MM.1S (cell line): ENCODE measurements around the gene RNF217.

Source experiments
- DNase-seq: peaks from one replicate; pipeline ENCODE4 v3.0.0-alpha.2; 2015
- H2AFZ ChIP-seq: fragments of 300-600 bp; sonication (generic); 2 replicates; pipeline ENCODE4 v1.6.0; 2016; ENCODE audit warnings: antibody characterized with exemption, low read length
- H3F3A ChIP-seq: fragments of 300-600 bp; sonication (generic); 2 replicates; pipeline ENCODE4 v1.6.1; 2016; ENCODE audit warnings: mild to moderate bottlenecking, antibody characterized with exemption, low read length, moderate library complexity, mixed read lengths; ENCODE audit not compliant: insufficient read depth
- H3K27ac ChIP-seq: fragments of 300-600 bp; sonication (generic); 2 replicates; pipeline ENCODE4 v1.5.1; 2016; ENCODE audit warnings: mild to moderate bottlenecking, low read length
- H3K27me3 ChIP-seq: fragments of 300-600 bp; sonication (generic); replicated peaks from 2 replicates; pipeline ENCODE4 v1.6.0; 2016; ENCODE audit warnings: low read length; ENCODE audit not compliant: insufficient read depth
- H3K36me3 ChIP-seq: fragments of 300-600 bp; sonication (generic); replicated peaks from 2 replicates; pipeline ENCODE4 v1.6.1; 2016; ENCODE audit warnings: mild to moderate bottlenecking, low read length, mixed read lengths; ENCODE audit not compliant: insufficient read depth
- H3K4me1 ChIP-seq: fragments of 300-600 bp; sonication (generic); 2 replicates; pipeline ENCODE4 v1.6.1; 2016; ENCODE audit warnings: low read length, mixed read lengths
- H3K4me2 ChIP-seq: fragments of 300-600 bp; sonication (generic); 2 replicates; pipeline ENCODE4 v1.6.0; 2016; ENCODE audit warnings: low read depth, low read length
- H3K4me3 ChIP-seq: fragments of 300-600 bp; sonication (generic); 2 replicates; pipeline ENCODE4 v1.5.1; 2016; ENCODE audit warnings: low read length, mixed read lengths
- H3K79me2 ChIP-seq: fragments of 300-600 bp; sonication (generic); 2 replicates; pipeline ENCODE4 v1.6.1; 2016; ENCODE audit warnings: mixed run types, low read length, mixed read lengths
- H3K9ac ChIP-seq: fragments of 300-600 bp; sonication (generic); 2 replicates; pipeline ENCODE4 v1.6.1; 2016; ENCODE audit warnings: low read length, mixed read lengths
- H3K9me2 ChIP-seq: fragments of 300-600 bp; sonication (generic); replicated peaks from 2 replicates; pipeline ENCODE4 v1.6.1; 2016; ENCODE audit warnings: mild to moderate bottlenecking, low read length, mixed read lengths; ENCODE audit not compliant: insufficient read depth
- H3K9me3 ChIP-seq: fragments of 300-600 bp; sonication (generic); replicated peaks from 2 replicates; pipeline ENCODE4 v1.6.1; 2016; ENCODE audit warnings: mild to moderate bottlenecking, low read length, mixed read lengths; ENCODE audit not compliant: insufficient read depth
- H4K20me1 ChIP-seq: fragments of 300-600 bp; sonication (generic); 2 replicates; pipeline ENCODE4 v1.6.1; 2016; ENCODE audit warnings: mild to moderate bottlenecking, low read length, moderate library complexity, mixed read lengths; ENCODE audit not compliant: insufficient read depth
- EZH2 ChIP-seq: fragments of 300-600 bp; sonication (generic); optimal IDR thresholded peaks from 2 replicates; pipeline ENCODE3; 2017; ENCODE audit warnings: low read depth, mild to moderate bottlenecking, antibody characterized with exemption, low read length, mixed read lengths
- EZH2phosphoT487 ChIP-seq: fragments of 300-600 bp; sonication (generic); IDR thresholded peaks from 2 replicates; pipeline ENCODE4 v1.6.1; 2018; ENCODE audit warnings: antibody characterized with exemption, low read length
- TF ChIP-seq, protein P1 (sequence below): fragments of 300-600 bp; sonication (generic); IDR thresholded peaks from 2 replicates; pipeline ENCODE4 v1.5.1; 2016; ENCODE audit warnings: antibody characterized with exemption, low read length, mixed read lengths

The RNF217 gene

DNA sequence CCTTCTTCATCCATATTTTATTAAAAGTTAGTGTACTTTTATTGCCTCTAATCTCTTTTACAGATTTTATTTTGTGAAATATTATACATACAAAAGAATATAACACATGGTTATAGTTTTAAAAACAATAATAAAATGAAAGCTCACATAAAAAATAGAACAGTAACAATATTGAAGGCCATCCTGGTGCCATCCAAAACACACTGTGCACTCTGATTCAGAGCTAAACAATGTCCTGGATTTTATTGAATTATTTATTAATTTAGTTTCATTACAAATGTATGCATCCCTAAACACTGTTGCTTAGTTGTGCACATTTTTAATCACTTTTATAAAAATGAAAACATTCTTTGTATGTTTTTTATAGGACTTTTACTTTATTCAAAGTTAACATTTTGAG lies 32.9 kb downstream of the RNF217 start:
- TF ChIP-seq EZH2phosphoT487 (no peak), EZH2 (no peak)
- TF ChIP-seq, protein P1, sequence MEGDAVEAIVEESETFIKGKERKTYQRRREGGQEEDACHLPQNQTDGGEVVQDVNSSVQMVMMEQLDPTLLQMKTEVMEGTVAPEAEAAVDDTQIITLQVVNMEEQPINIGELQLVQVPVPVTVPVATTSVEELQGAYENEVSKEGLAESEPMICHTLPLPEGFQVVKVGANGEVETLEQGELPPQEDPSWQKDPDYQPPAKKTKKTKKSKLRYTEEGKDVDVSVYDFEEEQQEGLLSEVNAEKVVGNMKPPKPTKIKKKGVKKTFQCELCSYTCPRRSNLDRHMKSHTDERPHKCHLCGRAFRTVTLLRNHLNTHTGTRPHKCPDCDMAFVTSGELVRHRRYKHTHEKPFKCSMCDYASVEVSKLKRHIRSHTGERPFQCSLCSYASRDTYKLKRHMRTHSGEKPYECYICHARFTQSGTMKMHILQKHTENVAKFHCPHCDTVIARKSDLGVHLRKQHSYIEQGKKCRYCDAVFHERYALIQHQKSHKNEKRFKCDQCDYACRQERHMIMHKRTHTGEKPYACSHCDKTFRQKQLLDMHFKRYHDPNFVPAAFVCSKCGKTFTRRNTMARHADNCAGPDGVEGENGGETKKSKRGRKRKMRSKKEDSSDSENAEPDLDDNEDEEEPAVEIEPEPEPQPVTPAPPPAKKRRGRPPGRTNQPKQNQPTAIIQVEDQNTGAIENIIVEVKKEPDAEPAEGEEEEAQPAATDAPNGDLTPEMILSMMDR: no peak
- no peaks in the 10 kb centered on the region for H3K79me2 ChIP-seq
- no peak for DNase-seq

DNA sequence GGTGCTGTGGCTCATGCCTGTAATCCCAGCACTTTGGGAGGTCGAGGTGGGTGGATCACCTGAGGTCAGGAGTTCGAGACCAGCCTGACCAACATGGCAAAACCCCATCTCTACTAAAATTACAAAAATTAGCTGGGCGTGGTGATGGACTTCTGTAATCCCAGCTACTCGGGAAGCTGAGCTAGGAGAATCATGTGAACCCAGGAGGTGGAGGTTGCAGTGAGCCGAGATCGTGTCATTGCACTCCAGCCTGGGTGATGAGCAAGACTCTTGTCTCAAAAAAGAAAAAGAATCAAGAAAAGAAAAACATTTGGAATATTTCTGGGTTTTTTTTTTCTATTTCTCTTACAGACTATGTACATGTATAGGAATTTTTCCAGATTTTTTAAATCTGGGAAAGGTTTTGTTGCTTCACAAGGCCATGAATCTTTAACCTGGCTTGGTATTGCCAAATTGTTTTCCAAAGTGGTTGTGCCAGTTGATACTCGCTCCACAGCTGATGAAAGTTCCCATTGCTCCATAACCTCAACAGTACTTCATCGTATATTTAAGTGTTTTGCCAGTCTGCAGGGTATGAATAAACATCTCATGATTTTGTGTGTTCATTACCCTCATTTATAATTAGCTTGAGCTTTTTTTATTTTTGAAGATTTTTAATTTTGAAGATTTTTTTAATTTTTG lies 33.5 kb downstream of the RNF217 start:
- H3F3A ChIP-seq: no peaks in the 10 kb centered on the region
- no peak overlapping the region for H2AFZ ChIP-seq
- no peaks in the 10 kb centered on the region for H4K20me1 ChIP-seq
- no peak overlapping the region for H3K27ac ChIP-seq
- no peaks in the 10 kb centered on the region for H3K9me3 ChIP-seq
- no peaks in the 10 kb centered on the region for H3K27me3 ChIP-seq
- H3K4me1 ChIP-seq: no peaks in the 10 kb centered on the region
- H3K4me2 ChIP-seq: no peak overlapping the region
- no peak overlapping the region for H3K9ac ChIP-seq
- H3K4me3 ChIP-seq: no peak overlapping the region
- no peaks in the 10 kb centered on the region for H3K79me2 ChIP-seq
- H3K36me3 ChIP-seq: no peaks in the 10 kb centered on the region
- no peak for DNase-seq
- no peak for TF ChIP-seq EZH2phosphoT487
- TF ChIP-seq, protein P1: no peak
- TF ChIP-seq EZH2: no peak
- H3K9me2 ChIP-seq: no peaks in the 10 kb centered on the region

More for the DNA sequence above, 32.9 kb downstream of the RNF217 start:
- Histone ChIP-seq H3F3A (no peaks in the 10 kb centered on the region), H3K4me2 (no peak overlapping the region), H3K9me2 (no peaks in the 10 kb centered on the region), H3K4me3 (no peak overlapping the region), H3K36me3 (no peaks in the 10 kb centered on the region), H4K20me1 (no peaks in the 10 kb centered on the region), H3K9me3 (no peaks in the 10 kb centered on the region), H3K4me1 (no peaks in the 10 kb centered on the region), H3K9ac (no peak overlapping the region), H2AFZ (no peak overlapping the region), H3K27me3 (no peaks in the 10 kb centered on the region), H3K27ac (no peak overlapping the region)

DNA sequence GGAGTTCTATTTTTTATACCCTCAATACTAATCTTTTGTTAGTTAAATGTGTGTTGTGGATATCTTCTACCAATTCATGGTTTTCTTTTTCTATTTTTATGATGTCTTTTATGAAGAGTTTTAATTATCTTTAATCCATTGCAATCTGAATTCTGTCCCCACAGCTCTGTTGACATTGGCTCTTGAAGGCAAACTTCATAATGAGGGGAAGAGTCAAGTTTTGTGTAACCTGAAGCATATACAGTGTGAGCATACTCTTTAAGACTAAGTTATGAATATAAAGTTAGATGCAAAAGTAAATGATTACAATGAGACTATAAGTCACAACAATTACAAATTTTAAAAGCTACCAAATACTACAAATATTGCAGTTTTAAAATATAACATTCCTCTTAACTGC lies 34.2 kb downstream of the RNF217 start:
- Histone ChIP-seq H3K4me1 (no peaks in the 10 kb centered on the region), H3K36me3 (no peaks in the 10 kb centered on the region), H2AFZ (no peak overlapping the region), H4K20me1 (no peaks in the 10 kb centered on the region), H3K9me3 (no peaks in the 10 kb centered on the region), H3K27ac (no peak overlapping the region), H3K27me3 (no peaks in the 10 kb centered on the region), H3F3A (no peaks in the 10 kb centered on the region), H3K4me3 (no peak overlapping the region), H3K9me2 (no peaks in the 10 kb centered on the region), H3K4me2 (no peak overlapping the region), H3K79me2 (no peaks in the 10 kb centered on the region), H3K9ac (no peak overlapping the region)
- TF ChIP-seq EZH2 (no peak), EZH2phosphoT487 (no peak)
- TF ChIP-seq, protein P1: no peak
- no peak for DNase-seq
